DOHH2 (cell line): ENCODE results near the gene PARP2.

Source experiments
- EZH2phosphoT487 ChIP-seq: fragments of 200-600 bp; sonication (generic); IDR thresholded peaks from 2 replicates; pipeline ENCODE4 v1.6.1; 2017; ENCODE audit warnings: borderline replicate concordance, mild to moderate bottlenecking, antibody characterized with exemption, low read length, moderate library complexity, mixed read lengths
- TF ChIP-seq, protein P1 (sequence below): fragments of 200-600 bp; sonication (generic); IDR thresholded peaks from one replicate; pipeline ENCODE4 v1.5.1; 2014; ENCODE audit warnings: antibody characterized with exemption, mild to moderate bottlenecking, low read depth, low read length; ENCODE audit not compliant: poor library complexity, severe bottlenecking

DNA sequence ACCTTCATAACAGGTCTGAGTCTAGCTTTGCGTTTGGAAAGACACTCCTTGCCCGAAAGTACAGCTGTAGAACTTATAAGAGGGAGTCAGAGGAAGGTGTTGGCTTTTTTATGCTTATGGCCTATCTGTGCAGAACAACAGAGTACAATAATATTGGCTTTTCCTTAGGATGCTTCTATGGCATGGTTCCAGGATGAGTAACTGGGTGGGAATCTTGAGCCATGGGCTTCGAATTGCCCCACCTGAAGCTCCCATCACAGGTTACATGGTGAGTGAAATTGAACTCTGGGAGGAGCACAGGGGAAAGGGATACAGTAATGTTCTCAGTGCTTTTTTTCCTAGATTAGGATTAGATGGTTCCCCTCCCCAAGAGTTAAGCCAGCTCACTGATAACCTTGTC is 13.0 kb downstream of the PARP2 start:
- TF ChIP-seq, protein P1, sequence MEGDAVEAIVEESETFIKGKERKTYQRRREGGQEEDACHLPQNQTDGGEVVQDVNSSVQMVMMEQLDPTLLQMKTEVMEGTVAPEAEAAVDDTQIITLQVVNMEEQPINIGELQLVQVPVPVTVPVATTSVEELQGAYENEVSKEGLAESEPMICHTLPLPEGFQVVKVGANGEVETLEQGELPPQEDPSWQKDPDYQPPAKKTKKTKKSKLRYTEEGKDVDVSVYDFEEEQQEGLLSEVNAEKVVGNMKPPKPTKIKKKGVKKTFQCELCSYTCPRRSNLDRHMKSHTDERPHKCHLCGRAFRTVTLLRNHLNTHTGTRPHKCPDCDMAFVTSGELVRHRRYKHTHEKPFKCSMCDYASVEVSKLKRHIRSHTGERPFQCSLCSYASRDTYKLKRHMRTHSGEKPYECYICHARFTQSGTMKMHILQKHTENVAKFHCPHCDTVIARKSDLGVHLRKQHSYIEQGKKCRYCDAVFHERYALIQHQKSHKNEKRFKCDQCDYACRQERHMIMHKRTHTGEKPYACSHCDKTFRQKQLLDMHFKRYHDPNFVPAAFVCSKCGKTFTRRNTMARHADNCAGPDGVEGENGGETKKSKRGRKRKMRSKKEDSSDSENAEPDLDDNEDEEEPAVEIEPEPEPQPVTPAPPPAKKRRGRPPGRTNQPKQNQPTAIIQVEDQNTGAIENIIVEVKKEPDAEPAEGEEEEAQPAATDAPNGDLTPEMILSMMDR, result no peak
- TF ChIP-seq EZH2phosphoT487, result no peak
